Subcutaneous adipose tissue (tissue), 4 donors: ENCODE data around the gene SMARCA4. TPM values are rescaled to one million over a fixed set of nuclear protein-coding genes. Genes with fewer than 3 reads are reported as not detected.

Source experiments
- CTCF ChIP-seq: fragments of 450-650 bp; IDR thresholded peaks from one replicate; pipeline ENCODE4 v1.5.1; 2016; ENCODE audit warnings: low read depth, mild to moderate bottlenecking, control low read depth, antibody characterized with exemption, moderate library complexity
- total RNA-seq, 4 donors: library from RNA; depleted of rRNA; stranded (reverse); fragments of >200 nt; gene quantifications; one replicate each; pipeline ENCODE4 v1.1.0, GENCODE V29; 2016

Gene SMARCA4
- total RNA-seq, 4 donors from 2014 or later = 29.7 to 57.5 (median 39.1) TPM

DNA sequence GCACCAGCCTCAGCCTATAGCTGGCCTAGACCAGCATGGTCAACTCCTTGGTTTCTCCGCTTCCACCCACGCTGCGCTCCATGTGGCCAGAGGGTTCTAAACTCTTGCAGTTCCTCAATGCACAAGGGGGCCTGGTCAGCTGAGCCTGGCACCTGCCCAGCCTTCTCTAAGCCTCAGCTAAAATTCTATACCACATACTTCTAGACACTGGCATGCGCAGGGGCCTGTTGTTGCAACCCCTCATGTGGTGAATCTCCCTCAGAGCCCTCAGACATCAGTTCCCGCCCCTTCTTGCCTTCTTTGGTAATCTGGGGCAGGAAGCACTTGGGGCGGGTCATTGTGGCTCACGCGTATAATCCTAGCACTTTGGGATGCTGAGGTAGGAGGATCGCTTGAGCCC is 108.7 kb downstream of the SMARCA4 start:
- no peak for TF ChIP-seq CTCF

GRCh38 chr19:11070123-11070522 is 109.3 kb downstream of the SMARCA4 start:
- TF ChIP-seq CTCF = no peak

DNA sequence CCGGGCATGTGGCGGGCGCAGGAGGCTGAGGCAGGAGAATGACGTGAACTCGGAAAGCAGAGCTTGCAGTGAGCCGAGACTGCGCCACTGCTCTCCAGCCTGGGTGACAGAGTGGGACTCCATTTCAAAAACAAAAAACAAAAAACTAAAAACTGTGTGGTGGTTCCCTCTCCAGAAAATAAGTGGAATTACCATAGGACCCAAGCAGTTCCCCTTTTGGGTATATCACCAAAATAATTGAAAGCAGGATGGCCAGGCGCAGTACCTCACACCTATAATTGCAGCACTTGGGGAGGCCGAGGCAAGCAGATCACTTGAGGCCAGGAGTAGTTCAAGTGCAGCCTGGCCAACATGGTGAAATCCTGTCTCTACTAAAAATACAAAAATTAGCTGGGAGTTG is 112.7 kb downstream of the SMARCA4 start:
- no peak for TF ChIP-seq CTCF

GRCh38 chr19:11078893-11079292 is 118.1 kb downstream of the SMARCA4 start:
- no peak for TF ChIP-seq CTCF

GRCh38 chr19:11079999-11080398 is 119.2 kb downstream of the SMARCA4 start:
- no peak for TF ChIP-seq CTCF

- TF ChIP-seq CTCF = no peak
Measured at GRCh38 chr19:11087870-11088505, 127.2 kb downstream of the SMARCA4 start.

- no peak for TF ChIP-seq CTCF
Measured at GRCh38 chr19:11088506-11089253, 127.8 kb downstream of the SMARCA4 start.
